ENCODE data around the gene SLC66A2. TPM values are rescaled to one million over a fixed set of nuclear protein-coding genes. Genes with fewer than 3 reads are reported as not detected.

Gene SLC66A2
- total RNA-seq, 1 donor from 2014 or later, result 33.2 TPM

DNA sequence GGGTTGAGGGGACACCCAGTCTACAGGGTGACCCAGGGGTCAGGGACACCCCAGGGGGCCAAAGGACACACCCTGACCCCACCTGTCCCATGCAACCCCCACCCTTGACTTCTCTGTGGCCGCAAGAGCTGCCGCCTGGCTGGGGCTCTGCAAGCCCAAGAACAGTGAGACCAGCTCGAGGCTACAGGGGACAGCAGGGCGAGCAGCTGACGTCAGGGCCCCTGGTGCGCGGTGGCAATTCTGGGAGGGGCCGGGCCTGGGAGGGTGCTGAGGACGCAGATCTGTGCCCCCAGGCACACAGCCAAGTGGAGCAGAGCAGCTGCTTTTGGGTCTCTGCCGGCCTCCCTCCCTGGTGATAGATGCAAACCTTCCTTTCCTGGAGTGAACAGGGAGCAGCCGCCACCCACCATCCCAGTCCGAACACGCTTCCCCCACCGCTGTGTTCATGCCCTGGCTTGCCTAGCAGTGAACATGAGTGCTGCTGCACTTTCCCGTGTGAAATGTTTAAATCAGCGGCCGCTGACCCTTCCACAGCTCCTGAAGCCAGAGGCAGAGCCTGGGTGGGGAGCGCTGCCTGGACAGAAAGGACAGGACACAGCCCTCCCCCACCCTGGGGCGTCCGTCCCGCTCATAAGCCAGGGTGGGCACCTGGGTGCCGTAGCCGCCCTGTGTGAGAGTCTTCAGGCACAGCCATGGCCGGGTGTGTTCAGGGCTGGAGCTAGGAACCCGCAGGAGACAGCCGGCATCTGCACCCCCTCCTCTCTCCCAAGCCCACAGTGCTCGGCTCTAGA, 46.9 kb downstream of the SLC66A2 start:
- no peak for DNase-seq (ENCODE audit: low read depth in 2 of 2)

- DNase-seq (ENCODE audit: low read depth in 2 of 2), result no peak
These were observed 47.6 kb downstream of the SLC66A2 start for GRCh38 chr18:79903787-79904356.

DNA sequence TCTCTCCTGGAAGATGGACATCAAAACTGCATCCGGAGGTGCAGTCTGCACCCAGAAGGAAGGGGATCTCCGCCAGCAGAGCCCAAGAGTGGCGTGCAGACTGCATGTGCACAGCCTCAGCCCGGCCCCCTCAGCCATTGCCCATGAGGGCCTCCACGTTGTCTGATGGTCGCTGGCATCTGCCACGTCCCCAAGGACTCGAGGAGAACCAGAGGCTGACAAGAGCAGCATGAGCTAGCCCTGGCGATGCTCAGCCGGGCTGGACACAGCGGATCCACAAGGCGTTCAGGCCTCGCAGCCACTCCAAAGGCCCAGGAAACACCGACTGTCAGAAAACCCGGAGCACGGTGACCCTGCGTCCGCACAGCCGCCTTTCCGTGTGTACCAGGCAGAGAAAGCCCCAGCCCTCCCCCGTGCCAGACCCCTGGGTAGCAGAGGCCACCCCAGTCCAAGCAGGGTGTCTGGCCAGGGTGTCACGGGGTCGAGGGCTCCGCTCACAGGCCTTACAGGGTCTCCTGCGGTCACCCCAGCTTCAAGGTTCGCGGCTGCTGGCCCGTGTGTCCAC, 48.3 kb downstream of the SLC66A2 start:
- DNase-seq (ENCODE audit: low read depth in 2 of 2), result no peak

GRCh38 chr18:79902640-79903039, 48.8 kb downstream of the SLC66A2 start:
- no peak for DNase-seq (ENCODE audit: low read depth in 2 of 2)

- DNase-seq (ENCODE audit: low read depth in 2 of 2), result no peak
These were observed 49.4 kb downstream of the SLC66A2 start for GRCh38 chr18:79902075-79902474.

DNA sequence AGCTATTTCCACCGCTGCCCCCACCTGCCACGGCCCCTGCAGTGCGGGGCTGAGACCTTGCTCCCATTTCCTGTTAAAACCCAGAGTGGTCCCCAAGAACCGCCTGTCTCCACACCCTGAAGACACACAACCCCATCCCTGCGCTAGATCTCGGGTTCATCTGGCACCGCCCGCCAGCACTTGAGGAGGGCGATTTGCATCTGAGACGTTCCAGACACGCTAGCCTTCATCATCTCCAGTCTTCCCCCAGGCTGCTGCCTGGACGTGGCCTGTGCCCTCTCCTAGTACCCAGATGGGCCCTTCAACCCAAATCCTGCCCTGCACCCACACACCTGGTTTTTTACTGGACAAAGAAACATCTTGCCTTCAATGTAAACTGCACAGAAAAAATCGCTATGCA, 49.8 kb downstream of the SLC66A2 start:
- no peak for DNase-seq (ENCODE audit: low read depth in 2 of 2)

GRCh38 chr18:79900610-79901570, 50.6 kb downstream of the SLC66A2 start:
- no peak for DNase-seq (ENCODE audit: low read depth in 2 of 2)

DNA sequence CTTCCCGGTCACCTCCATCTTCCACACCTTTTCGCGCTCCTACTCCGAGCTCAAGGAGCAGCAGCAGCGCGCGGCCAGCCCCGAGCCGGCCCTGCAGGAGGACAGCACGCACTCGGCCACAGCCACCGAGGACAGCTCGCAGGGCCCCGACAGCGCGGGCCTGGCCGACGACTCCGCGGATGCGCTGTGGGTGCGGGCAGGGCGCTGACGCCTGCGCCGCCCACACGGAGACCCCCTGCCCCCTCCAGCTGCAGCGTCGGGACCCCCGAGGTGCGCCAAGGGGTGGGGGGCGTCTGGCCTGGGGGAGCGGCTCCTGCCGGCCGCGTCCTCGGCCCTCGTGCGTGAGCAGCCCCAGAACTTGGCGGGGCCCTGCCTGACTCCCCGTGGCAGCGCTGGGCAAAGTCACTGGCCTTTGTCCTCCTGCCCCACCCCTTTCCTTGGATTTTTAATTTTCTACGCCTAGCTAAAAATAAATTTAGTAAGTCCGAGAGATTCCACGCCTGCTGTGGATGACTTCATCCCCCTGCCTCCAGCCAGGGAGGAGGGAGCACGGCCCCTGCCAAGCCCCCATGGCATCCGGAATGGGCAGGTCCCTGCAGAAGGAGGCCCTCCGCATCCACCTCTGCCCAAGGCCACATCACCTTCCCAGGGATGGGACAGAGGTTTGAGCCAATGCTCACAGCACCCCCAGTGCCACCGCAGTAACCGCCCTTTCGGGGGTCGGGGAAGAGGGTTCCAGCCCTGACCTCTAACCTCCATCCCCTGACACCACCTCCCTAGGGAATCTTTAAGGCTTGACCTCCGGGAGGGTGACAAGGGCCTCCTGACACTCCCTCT, 51.6 kb downstream of the SLC66A2 start:
- no peak for DNase-seq (ENCODE audit: low read depth in 2 of 2)

DNA sequence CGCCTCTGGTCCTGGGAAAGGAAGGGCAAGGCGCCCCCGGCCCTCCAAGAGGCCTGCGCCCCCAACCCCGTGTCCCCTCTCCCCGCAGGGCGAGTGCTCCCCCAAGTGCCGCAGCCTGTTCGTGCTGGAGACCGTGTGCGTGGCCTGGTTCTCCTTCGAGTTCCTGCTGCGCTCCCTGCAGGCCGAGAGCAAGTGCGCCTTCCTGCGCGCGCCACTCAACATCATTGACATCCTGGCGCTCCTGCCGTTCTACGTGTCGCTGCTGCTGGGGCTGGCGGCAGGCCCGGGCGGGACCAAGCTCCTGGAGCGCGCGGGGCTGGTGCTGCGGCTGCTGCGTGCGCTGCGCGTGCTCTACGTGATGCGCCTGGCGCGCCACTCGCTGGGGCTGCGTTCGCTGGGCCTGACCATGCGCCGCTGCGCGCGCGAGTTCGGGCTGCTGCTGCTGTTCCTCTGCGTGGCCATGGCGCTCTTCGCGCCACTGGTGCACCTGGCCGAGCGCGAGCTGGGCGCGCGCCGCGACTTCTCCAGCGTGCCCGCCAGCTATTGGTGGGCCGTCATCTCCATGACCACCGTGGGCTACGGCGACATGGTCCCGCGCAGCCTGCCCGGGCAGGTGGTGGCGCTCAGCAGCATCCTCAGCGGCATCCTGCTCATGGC, 52.4 kb downstream of the SLC66A2 start:
- DNase-seq (ENCODE audit: low read depth in 2 of 2), result no peak

GRCh38 chr18:79897940-79898625, 53.4 kb downstream of the SLC66A2 start:
- no peak for DNase-seq (ENCODE audit: low read depth in 2 of 2)

GRCh38 chr18:79896738-79897137, 54.7 kb downstream of the SLC66A2 start:
- DNase-seq (ENCODE audit: low read depth in 2 of 2), result no peak

GRCh38 chr18:79890674-79891073, 60.8 kb downstream of the SLC66A2 start:
- no peak for DNase-seq (ENCODE audit: low read depth in 2 of 2)

DNA sequence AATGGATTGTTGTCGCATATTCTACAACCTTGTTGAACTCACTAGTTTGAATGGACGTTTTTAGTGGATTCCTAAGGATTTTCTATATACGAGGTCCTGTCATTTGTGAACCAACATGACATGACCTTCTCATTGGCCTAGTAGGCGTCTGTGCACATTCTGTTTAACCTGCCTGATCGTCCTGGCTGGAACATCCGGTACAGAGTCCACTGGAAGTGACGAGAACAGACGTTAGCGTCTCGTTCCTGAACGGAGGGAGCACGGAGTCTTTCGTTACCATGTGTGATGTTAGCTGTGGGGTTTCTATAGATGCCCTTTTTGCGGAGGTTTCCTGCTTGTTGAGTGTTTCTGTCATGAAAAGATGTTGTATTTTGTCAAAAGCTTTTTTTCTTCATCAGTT, 61.9 kb downstream of the SLC66A2 start:
- DNase-seq (ENCODE audit: low read depth in 2 of 2), result no peak

- no peak for DNase-seq (ENCODE audit: low read depth in 2 of 2)
These were observed 63.4 kb downstream of the SLC66A2 start for GRCh38 chr18:79888016-79888415.

GRCh38 chr18:79887181-79888000, 64.1 kb downstream of the SLC66A2 start:
- no peak for DNase-seq (ENCODE audit: low read depth in 2 of 2)

GRCh38 chr18:79884963-79885728, 66.3 kb downstream of the SLC66A2 start:
- DNase-seq (ENCODE audit: low read depth in 2 of 2), result no peak

GRCh38 chr18:79884294-79884962, 67.0 kb downstream of the SLC66A2 start:
- no peak for DNase-seq (ENCODE audit: low read depth in 2 of 2)

All from dermis microvascular lymphatic vessel endothelial cell (primary cell).